ENCODE measurements around the gene SERPINF2. TPM values are rescaled to one million over a fixed set of nuclear protein-coding genes. Genes with fewer than 3 reads are reported as not detected.

The SERPINF2 gene
- total and polyA plus RNA-seq, 10 donors, result 1.6 to 7.9 (median 5.0) TPM

GRCh38 chr17:1744551-1745512 lies 2.2 kb downstream of the SERPINF2 start:
- Histone ChIP-seq H3K4me3 (no peak overlapping the region), H3K9me3 (no peaks in the 10 kb centered on the region), H3K27ac (peak overlapping the region in 1 of 8 donors; percentile 26), H3K4me1 (peaks cover 0 to 16% (median 7%) of the 10 kb centered on the region in 6 donors), H3K36me3 (no peaks in the 10 kb centered on the region), H3K27me3 (replicated peaks in 1 of 7) (no peaks in the 10 kb centered on the region)
- WGBS, 5 donors, result 84 to 89% (median 86%) methylated on average over 25 to 29 of the region's 29 CpGs
- intact Hi-C loops (cut with DNase I; ENCODE audit: low total_unique reads), result no loop called here
- TF ChIP-seq POLR2A (IDR thresholded peaks at IDR 0.05) (no peak), POLR2AphosphoS5 (IDR thresholded peaks at IDR 0.05) (no peak), CTCF (IDR thresholded peaks at IDR 0.05 in 8 of 11, conservative IDR thresholded peaks at IDR 0.05 in 3 of 11) (no peak)
- no peak for DNase-seq

GRCh38 chr17:1745513-1746020 lies 2.9 kb downstream of the SERPINF2 start:
- Histone ChIP-seq H3K9me3 (no peaks in the 10 kb centered on the region), H3K4me1 (peaks cover 0 to 17% (median 7%) of the 10 kb centered on the region in 6 donors), H3K27ac (no peak overlapping the region), H3K36me3 (no peaks in the 10 kb centered on the region), H3K4me3 (no peak overlapping the region), H3K27me3 (replicated peaks in 1 of 7) (no peaks in the 10 kb centered on the region)
- TF ChIP-seq POLR2AphosphoS5 (IDR thresholded peaks at IDR 0.05) (no peak), CTCF (IDR thresholded peaks at IDR 0.05 in 8 of 11, conservative IDR thresholded peaks at IDR 0.05 in 3 of 11) (no peak), POLR2A (IDR thresholded peaks at IDR 0.05) (no peak)
- WGBS, 5 donors, result 89 to 93% (median 90%) methylated on average over 9 to 12 of the region's 12 CpGs
- DNase-seq, result no peak
- intact Hi-C loops (cut with DNase I; ENCODE audit: low total_unique reads), result no loop called here

- intact Hi-C loops (cut with DNase I; ENCODE audit: low total_unique reads), result no loop called here
- peak overlapping the region in 4 of 8 donors; percentile 46 to 73 (median 60) for H3K27ac ChIP-seq
- no peak overlapping the region for H3K4me3 ChIP-seq
- TF ChIP-seq POLR2A (IDR thresholded peaks at IDR 0.05), result no peak
- TF ChIP-seq CTCF (IDR thresholded peaks at IDR 0.05 in 8 of 11, conservative IDR thresholded peaks at IDR 0.05 in 3 of 11), result no peak
- peak; percentile 70 to 85 (median 70) for TF ChIP-seq POLR2AphosphoS5 (IDR thresholded peaks at IDR 0.05)
- 72 to 91% (median 83%) methylated on average over 13 to 22 of the region's 22 CpGs for WGBS, 5 donors
- H3K4me1 ChIP-seq, result peaks cover 0 to 31% (median 10%) of the 10 kb centered on the region in 6 donors
- no peaks in the 10 kb centered on the region for H3K9me3 ChIP-seq
- no peak for DNase-seq
- H3K36me3 ChIP-seq, result no peaks in the 10 kb centered on the region
- H3K27me3 ChIP-seq (replicated peaks in 1 of 7), result no peaks in the 10 kb centered on the region
These were observed 4.4 kb downstream of the SERPINF2 start for GRCh38 chr17:1746975-1747543.

GRCh38 chr17:1750628-1751027 lies 8.0 kb downstream of the SERPINF2 start:
- 73 to 91% (median 86%) methylated on average over 9 of the region's 9 CpGs for WGBS, 5 donors
- no peaks in the 10 kb centered on the region for H3K9me3 ChIP-seq
- no peak overlapping the region for H3K4me3 ChIP-seq
- no peak for DNase-seq
- H3K27me3 ChIP-seq (replicated peaks in 1 of 7), result no peaks in the 10 kb centered on the region
- H3K27ac ChIP-seq, result no peak overlapping the region
- TF ChIP-seq POLR2AphosphoS5 (IDR thresholded peaks at IDR 0.05) (no peak), POLR2A (IDR thresholded peaks at IDR 0.05) (no peak), CTCF (IDR thresholded peaks at IDR 0.05 in 8 of 11, conservative IDR thresholded peaks at IDR 0.05 in 3 of 11) (no peak)
- no peaks in the 10 kb centered on the region for H3K36me3 ChIP-seq
- intact Hi-C loops (cut with DNase I; ENCODE audit: low total_unique reads), result no loop called here
- peaks cover 3 to 57% (median 21%) of the 10 kb centered on the region in 6 donors for H3K4me1 ChIP-seq

Data from spleen (tissue), 11 donors.